Neural cell (in vitro differentiated cells): ENCODE results near the gene ANGPTL2. TPM values are rescaled to one million over a fixed set of nuclear protein-coding genes. Genes with fewer than 3 reads are reported as not detected.

Experiments
- H2AFZ ChIP-seq: fragments of 200-600, 300-800 bp; sonication (generic), shearing (Covaris generic); 2 replicates; pipeline ENCODE4 v1.6.0; 2014; ENCODE audit warnings: low read depth, mild to moderate bottlenecking, antibody characterized with exemption, low read length, moderate library complexity
- H3F3A ChIP-seq: fragments of 200-600 bp; shearing (Covaris generic); 2 replicates; pipeline ENCODE4 v1.6.1; 2016; ENCODE audit warnings: mild to moderate bottlenecking, moderate library complexity, mixed read lengths, antibody characterized with exemption, low read length; ENCODE audit not compliant: insufficient read depth, poor library complexity, severe bottlenecking
- H3K27ac ChIP-seq: fragments of 200-600, 300-800 bp; sonication (generic), shearing (Covaris generic); 2 replicates; pipeline ENCODE4 v1.5.1; 2014; ENCODE audit warnings: mild to moderate bottlenecking, low read length, moderate library complexity
- H3K27me3 ChIP-seq: fragments of 300-800, 200-600 bp; sonication (generic), shearing (Covaris generic); 2 replicates; pipeline ENCODE4 v1.6.0; 2014; ENCODE audit warnings: mild to moderate bottlenecking, low read depth, low read length, moderate library complexity; ENCODE audit not compliant: insufficient read depth
- H3K36me3 ChIP-seq: fragments of 300-800, 200-600 bp; sonication (generic), shearing (Covaris generic); 2 replicates; pipeline ENCODE4 v1.5.1; 2014; ENCODE audit warnings: mild to moderate bottlenecking, antibody characterized with exemption, low read length, moderate library complexity; ENCODE audit not compliant: insufficient read depth
- H3K4me2 ChIP-seq: fragments of 300-800, 200-600 bp; sonication (generic), shearing (Covaris generic); 2 replicates; pipeline ENCODE4 v1.6.0; 2014; ENCODE audit warnings: mild to moderate bottlenecking, low read length
- H3K4me3 ChIP-seq: fragments of 300-800, 200-600 bp; sonication (generic), shearing (Covaris generic); 2 replicates; pipeline ENCODE4 v1.5.1; 2014; ENCODE audit warnings: mild to moderate bottlenecking, low read length, moderate library complexity
- H3K79me2 ChIP-seq: fragments of 200-600 bp; shearing (Covaris generic); replicated peaks from 2 replicates; pipeline ENCODE4 v1.6.0; 2014; ENCODE audit warnings: mild to moderate bottlenecking, low read length, moderate library complexity; ENCODE audit not compliant: insufficient read depth
- H3K9ac ChIP-seq: fragments of 300-800, 200-600 bp; sonication (generic), shearing (Covaris generic); 2 replicates; pipeline ENCODE4 v1.6.1; 2016; ENCODE audit warnings: mild to moderate bottlenecking, low read length, mixed read lengths
- H3K9me2 ChIP-seq: fragments of 200-600 bp; shearing (Covaris generic); 2 replicates; pipeline ENCODE4 v1.6.1; 2016; ENCODE audit warnings: mild to moderate bottlenecking, low read length, mixed read lengths; ENCODE audit not compliant: insufficient read depth
- H3K9me3 ChIP-seq: fragments of 200-600, 300-800 bp; sonication (generic), shearing (Covaris generic); 2 replicates; pipeline ENCODE4 v1.6.1; 2016; ENCODE audit warnings: mild to moderate bottlenecking, mixed run types, low read length, moderate library complexity, mixed read lengths
- H4K20me1 ChIP-seq: fragments of 200-600 bp; shearing (Covaris generic); 2 replicates; pipeline ENCODE4 v1.6.1; 2016; ENCODE audit warnings: mild to moderate bottlenecking, mixed run types; ENCODE audit not compliant: insufficient read depth
- CTCF ChIP-seq: fragments of 450-650 bp; IDR thresholded peaks from 2 replicates; pipeline ENCODE4 v1.5.1; 2014; ENCODE audit warnings: antibody characterized with exemption, mild to moderate bottlenecking, moderate library complexity; ENCODE audit not compliant: poor library complexity, severe bottlenecking
- EP300 ChIP-seq: fragments of 450-650 bp; conservative IDR thresholded peaks from 2 replicates; pipeline ENCODE4 v1.6.1; 2014; ENCODE audit warnings: antibody characterized with exemption, mild to moderate bottlenecking, moderate library complexity; ENCODE audit not compliant: poor library complexity, severe bottlenecking
- EZH2 ChIP-seq: fragments of 200-600, 300-800 bp; shearing (Covaris generic), sonication (generic); IDR thresholded peaks from 2 replicates; pipeline ENCODE4 v1.6.1; 2014; ENCODE audit warnings: antibody characterized with exemption, low read length, borderline replicate concordance, mild to moderate bottlenecking; ENCODE audit not compliant: insufficient read depth, poor library complexity, severe bottlenecking
- MXI1 ChIP-seq: fragments of 450-650 bp; conservative IDR thresholded peaks from 2 replicates; pipeline ENCODE4 v1.6.1; 2014; ENCODE audit warnings: antibody characterized with exemption, mild to moderate bottlenecking; ENCODE audit not compliant: poor library complexity, severe bottlenecking
- POLR2AphosphoS5 ChIP-seq: IDR thresholded peaks from 2 replicates; pipeline ENCODE4 v1.6.1; 2012
- RAD21 ChIP-seq: fragments of 450-650 bp; conservative IDR thresholded peaks from 2 replicates; pipeline ENCODE4 v1.6.1; 2014; ENCODE audit warnings: antibody characterized with exemption, mild to moderate bottlenecking, moderate library complexity
- REST ChIP-seq: IDR thresholded peaks from 2 replicates; pipeline ENCODE4 v1.6.1; 2012; ENCODE audit warnings: borderline replicate concordance
- SMC3 ChIP-seq: fragments of 450-650 bp; conservative IDR thresholded peaks from 2 replicates; pipeline ENCODE4 v1.6.1; 2014; ENCODE audit warnings: antibody characterized with exemption, mild to moderate bottlenecking, moderate library complexity; ENCODE audit not compliant: poor library complexity
- TAF1 ChIP-seq: IDR thresholded peaks from 2 replicates; pipeline ENCODE4 v1.6.1; 2012; ENCODE audit warnings: low read depth
- polyA plus RNA-seq: library from polyadenylated mRNA; depleted of rRNA; stranded (reverse); fragments of >200 nt; gene quantifications from 2 replicates; pipeline ENCODE4 v1.2.3, GENCODE V29; 2014

ANGPTL2 gene
- polyA plus RNA-seq, 1 donor from 2014 or later: not detected

- H3K27me3 ChIP-seq: no peaks in the 10 kb centered on the region
- no peak overlapping the region for H2AFZ ChIP-seq
- H3F3A ChIP-seq: no peaks in the 10 kb centered on the region
- no peaks in the 10 kb centered on the region for H3K36me3 ChIP-seq
- no peak overlapping the region for H3K9ac ChIP-seq
- H3K4me3 ChIP-seq: no peak overlapping the region
- no peak overlapping the region for H3K27ac ChIP-seq
- TF ChIP-seq TAF1: no peak
- no peak for TF ChIP-seq POLR2AphosphoS5
- TF ChIP-seq EZH2: no peak
- TF ChIP-seq SMC3: no peak
- no peak for TF ChIP-seq EP300
- no peak for TF ChIP-seq MXI1
- no peaks in the 10 kb centered on the region for H3K9me3 ChIP-seq
- no peaks in the 10 kb centered on the region for H3K79me2 ChIP-seq
- H3K9me2 ChIP-seq: no peaks in the 10 kb centered on the region
- no peaks in the 10 kb centered on the region for H4K20me1 ChIP-seq
- no peak overlapping the region for H3K4me2 ChIP-seq
These were observed 31.1 kb upstream of the ANGPTL2 start for GRCh38 chr9:127153501-127153900.

- H2AFZ ChIP-seq: no peak overlapping the region
- no peaks in the 10 kb centered on the region for H3K9me2 ChIP-seq
- H3K36me3 ChIP-seq: no peaks in the 10 kb centered on the region
- TF ChIP-seq CTCF: no peak
- no peak for TF ChIP-seq TAF1
- no peak for TF ChIP-seq RAD21
- TF ChIP-seq SMC3: no peak
- TF ChIP-seq EP300: no peak
- TF ChIP-seq MXI1: no peak
- TF ChIP-seq EZH2: no peak
- no peak for TF ChIP-seq POLR2AphosphoS5
- no peak for TF ChIP-seq REST
- no peaks in the 10 kb centered on the region for H4K20me1 ChIP-seq
- H3K4me2 ChIP-seq: no peak overlapping the region
- H3K79me2 ChIP-seq: no peaks in the 10 kb centered on the region
- H3K9ac ChIP-seq: no peak overlapping the region
- no peaks in the 10 kb centered on the region for H3K27me3 ChIP-seq
- H3K4me3 ChIP-seq: no peak overlapping the region
- H3K27ac ChIP-seq: no peak overlapping the region
- no peaks in the 10 kb centered on the region for H3K9me3 ChIP-seq
- no peaks in the 10 kb centered on the region for H3F3A ChIP-seq
These were observed 27.3 kb upstream of the ANGPTL2 start for GRCh38 chr9:127149463-127150390.
